NCI-H2227 treated with DMSO at 0.1 percent for 48 hours (cell line): Measurements from ENCODE around the gene CCDC183.

Experiments used
- DNase-seq: peaks from one replicate; lab custom pipeline; 2025; lab: John Stamatoyannopoulos, UW

The CCDC183 gene

DNA sequence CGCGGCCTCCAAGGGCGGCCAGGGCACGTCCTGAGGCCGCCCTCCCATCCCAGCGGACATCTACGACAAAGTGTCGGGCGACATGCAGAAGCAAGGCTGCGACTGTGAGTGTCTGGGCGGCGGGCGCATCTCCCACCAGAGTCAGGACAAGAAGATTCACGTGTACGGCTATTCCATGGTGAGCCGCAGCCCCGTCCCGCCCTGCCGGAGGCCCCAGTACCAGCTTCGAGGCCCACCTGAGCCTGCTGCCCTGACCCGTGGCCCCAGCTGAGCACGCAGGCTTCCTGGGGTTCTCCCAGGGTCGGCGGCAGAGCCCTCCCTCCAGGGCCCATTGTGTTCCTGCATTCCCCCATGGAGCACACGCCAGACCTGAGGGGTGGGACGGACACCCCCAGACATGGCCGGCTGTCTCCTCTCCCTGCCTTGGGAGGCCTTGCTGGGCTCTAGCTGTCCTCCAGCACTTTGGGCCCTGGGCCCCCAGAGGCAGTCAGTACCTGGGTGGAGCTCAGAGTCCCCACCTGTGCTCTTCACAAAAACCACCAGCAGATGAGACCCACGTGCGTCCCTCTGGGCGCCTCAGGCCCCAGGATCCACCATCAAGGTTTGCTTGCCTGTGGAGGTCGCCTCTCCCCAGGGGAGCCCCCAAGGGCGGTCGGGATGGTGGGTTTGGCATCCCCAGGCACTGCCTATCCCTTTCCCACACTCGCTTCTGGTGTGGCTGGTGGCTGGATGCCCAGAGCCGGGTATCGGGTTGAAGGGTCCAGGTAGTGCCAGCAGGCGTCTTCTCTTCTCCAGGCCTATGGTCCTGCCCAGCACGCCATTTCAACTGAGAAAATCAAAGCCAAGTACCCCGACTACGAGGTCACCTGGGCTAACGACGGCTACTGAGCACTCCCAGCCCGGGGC, 54.1 kb downstream of the CCDC183 start:
- no peak for DNase-seq

DNA sequence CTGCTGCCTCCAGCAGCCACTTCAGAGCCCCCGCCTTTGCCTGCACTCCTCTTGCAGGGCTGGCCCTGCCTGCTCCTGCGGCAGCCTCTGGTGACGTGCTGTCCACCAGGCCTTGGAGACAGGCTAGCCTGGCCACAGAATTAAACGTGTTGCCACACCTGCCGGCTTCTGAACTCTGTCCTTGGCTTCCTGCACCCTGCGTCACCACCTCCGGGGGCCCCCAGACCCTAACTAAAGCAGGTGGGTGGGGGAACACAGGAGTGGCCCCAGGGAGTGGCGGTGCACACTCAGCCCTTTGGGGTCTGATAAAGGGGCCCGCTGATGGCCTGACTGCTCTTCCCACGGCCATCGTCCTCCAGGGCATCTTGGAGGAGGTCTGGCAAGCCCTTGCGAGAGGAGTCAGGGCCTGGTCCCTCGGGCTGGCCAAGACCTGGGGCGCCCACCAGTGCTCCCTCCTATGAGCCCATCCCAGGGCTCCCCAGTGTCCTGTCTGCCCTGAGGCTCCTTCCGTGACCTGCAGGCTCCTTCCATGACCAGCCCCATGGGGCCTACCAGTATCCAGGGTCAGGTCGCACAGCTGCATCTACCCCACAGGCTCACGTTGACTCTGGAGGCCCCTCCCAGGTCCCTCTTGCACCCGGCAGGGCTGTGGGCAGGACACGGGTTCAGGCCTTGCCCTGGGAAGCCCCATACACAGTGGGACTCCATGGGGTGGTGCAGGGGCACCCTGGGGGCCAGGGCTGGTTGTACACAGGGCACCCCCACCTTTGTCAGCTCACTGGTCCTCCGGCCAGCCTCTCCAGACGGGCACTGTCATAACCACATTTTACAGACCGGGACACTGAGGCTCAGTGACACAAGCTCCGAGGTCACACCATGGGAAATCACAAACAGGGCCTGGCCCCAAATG, 55.0 kb downstream of the CCDC183 start:
- DNase-seq: no peak

DNA sequence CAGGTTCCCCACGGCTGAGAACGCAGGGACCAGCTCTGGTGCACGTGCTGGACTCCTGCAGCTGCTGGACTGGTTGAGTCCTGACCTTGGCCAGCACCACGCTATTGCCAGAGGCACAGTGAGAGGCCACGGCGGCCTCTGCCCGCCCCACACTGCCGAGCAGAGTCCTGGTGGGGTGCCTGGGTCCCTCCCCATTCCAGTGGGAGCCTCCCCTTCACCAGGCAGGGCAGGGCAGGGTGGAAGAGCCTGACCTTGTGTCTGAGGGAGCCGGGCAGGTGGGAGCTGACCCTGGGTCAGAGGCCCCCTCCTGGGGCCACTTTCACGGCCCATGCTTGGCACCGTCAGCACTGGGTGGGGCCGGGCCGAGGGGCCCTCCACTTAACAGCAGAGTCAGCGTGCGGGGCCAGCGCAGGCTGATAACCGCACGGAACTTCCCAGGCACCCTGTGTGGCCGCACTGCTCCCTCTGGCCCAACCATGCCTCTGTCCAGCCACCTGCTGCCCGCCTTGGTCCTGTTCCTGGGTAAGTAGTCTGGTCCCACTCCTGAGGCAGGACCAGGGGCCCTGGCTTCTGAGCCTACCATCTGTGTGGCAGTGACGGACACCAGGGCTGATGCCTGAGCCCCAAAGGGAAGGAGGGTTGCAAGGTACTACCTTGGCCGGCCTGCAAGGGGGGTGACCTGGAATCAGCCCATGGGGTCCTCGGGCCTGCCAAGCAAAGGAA, 56.0 kb downstream of the CCDC183 start, which contains the start of gene MAMDC4:
Gene MAMDC4 (plus strand): TSS at position 406 of the 723 bp plus-strand sequence. CDS start 71 bp downstream, at position 477.
- no peak for DNase-seq

DNA sequence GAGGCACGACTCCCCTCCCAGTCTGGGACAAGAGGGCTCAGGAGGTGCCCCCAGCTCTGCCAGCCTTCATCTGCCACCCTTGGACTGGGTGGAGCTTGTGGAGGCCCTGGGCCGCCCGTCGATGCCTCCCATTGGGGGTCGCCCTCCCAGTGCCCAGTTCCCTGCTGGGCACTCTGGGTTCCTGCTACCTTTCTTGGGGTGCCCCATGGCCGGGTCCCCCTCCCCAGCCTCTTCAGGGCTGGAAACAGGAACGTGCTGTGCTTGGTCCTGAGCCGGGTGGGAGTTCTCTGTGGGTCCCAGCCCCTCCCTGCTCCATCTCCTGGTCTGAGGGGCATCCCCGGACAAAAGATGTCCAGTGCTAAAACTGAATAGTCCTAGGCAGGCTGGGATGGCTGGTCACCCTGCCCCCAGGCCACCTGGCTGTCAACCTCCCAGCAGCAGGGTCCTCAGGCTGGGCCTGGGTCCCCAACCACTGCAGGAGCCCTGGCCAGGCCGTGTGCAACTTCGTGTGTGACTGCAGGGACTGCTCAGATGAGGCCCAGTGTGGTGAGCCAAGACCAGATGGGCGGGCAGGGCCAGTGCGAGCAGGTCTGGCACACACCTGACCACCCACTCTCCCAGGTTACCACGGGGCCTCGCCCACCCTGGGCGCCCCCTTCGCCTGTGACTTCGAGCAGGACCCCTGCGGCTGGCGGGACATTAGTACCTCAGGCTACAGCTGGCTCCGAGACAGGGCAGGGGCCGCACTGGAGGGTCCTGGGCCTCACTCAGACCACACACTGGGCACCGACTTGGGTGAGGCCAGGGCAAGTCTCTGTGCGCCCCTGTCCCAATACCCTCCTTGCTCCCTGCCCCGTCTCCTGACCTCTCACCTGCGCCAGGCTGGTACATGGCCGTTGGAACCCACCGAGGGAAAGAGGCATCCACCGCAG, 56.8 kb downstream of the CCDC183 start:
- no peak for DNase-seq

DNA sequence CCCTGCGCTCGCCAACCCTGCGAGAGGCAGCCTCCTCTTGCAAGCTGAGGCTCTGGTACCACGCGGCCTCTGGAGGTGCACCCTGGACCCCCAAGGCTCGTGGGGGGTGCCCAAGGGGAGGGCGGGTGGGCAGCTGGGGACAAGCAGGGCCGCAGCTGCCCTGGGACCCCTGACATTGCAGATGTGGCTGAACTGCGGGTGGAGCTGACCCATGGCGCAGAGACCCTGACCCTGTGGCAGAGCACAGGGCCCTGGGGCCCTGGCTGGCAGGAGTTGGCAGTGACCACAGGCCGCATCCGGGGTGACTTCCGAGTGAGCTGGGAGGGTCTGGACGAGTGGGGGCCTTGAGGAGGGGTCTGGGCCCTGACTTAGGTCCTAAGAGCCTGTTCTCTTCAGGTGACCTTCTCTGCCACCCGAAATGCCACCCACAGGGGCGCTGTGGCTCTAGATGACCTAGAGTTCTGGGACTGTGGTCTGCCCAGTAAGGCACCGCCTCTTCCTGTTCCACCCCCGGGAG, 57.5 kb downstream of the CCDC183 start:
- no peak for DNase-seq

DNA sequence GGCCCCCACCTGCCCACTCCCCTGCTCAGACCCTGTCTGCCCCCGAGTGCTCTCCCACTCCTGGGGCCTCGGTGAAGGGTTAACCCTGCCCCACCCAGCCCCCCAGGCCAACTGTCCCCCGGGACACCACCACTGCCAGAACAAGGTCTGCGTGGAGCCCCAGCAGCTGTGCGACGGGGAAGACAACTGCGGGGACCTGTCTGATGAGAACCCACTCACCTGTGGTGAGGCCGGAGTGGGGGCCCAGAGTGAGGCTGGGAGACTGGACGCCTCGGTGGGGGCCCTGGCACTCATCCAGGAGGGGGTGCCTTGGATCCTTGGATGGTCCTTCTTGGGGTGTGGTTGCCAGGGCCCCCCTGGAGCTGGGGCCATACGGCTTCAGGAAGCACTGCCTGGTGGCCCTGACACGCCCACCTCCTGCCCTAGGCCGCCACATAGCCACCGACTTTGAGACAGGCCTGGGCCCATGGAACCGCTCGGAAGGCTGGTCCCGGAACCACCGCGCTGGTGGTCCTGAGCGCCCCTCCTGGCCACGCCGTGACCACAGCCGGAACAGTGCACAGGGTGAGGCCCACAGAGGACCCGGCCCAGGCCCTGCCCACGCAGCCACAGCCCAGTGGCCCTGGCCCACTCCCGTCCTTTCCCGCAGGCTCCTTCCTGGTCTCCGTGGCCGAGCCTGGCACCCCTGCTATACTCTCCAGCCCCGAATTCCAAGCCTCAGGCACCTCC, 58.1 kb downstream of the CCDC183 start:
- DNase-seq: no peak

DNA sequence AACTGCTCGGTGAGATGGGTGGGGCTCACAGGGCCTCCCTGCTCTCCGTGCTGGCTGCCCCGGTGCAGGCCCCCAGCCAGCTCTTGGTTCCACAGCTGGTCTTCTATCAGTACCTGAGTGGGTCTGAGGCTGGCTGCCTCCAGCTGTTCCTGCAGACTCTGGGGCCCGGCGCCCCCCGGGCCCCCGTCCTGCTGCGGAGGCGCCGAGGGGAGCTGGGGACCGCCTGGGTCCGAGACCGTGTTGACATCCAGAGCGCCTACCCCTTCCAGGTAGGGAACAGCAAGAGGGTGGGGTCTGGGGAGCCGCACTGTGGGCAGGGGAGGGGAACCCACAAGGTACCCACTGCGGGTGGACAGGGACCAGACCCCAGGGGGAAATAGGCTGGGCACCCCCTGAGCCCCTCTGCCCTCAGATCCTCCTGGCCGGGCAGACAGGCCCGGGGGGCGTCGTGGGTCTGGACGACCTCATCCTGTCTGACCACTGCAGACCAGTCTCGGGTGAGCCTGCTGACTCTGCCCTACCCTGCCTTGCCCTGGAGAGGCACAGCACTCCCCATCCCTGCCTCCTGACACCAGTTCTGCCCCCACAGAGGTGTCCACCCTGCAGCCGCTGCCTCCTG, 58.8 kb downstream of the CCDC183 start:
- no peak for DNase-seq

DNA sequence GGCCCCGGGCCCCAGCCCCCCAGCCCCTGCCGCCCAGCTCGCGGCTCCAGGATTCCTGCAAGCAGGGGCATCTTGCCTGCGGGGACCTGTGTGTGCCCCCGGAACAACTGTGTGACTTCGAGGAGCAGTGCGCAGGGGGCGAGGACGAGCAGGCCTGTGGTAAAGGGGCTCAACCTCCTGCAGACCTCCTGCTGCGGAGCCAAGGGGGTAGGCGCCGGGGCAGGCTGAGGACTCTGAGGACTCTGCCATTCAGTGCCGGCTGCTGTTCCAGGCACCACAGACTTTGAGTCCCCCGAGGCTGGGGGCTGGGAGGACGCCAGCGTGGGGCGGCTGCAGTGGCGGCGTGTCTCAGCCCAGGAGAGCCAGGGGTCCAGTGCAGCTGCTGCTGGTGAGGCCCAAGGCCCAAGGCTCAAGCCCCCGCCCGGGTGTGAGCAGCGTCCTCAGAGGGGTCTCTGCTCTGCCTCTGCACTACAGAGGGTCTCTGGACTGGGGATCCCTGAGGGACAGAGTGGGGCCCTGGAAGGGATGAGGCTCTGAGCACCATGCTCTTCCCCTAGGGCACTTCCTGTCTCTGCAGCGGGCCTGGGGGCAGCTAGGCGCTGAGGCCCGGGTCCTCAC, 59.4 kb downstream of the CCDC183 start:
- no peak for DNase-seq

DNA sequence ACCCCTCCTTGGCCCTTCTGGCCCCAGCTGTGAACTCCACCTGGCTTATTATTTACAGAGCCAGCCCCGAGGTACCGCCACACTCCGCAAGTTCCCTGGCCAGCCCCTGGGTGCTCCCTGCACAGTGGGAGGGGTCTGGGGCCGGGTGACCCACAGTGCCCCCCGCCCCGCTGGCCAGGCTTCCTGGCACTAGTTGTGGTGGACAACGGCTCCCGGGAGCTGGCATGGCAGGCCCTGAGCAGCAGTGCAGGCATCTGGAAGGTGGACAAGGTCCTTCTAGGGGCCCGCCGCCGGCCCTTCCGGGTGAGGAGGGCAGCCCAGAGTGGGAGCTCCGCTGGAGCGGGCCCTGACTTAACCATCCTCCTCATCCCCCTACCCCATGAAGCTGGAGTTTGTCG, 59.9 kb downstream of the CCDC183 start:
- no peak for DNase-seq

DNA sequence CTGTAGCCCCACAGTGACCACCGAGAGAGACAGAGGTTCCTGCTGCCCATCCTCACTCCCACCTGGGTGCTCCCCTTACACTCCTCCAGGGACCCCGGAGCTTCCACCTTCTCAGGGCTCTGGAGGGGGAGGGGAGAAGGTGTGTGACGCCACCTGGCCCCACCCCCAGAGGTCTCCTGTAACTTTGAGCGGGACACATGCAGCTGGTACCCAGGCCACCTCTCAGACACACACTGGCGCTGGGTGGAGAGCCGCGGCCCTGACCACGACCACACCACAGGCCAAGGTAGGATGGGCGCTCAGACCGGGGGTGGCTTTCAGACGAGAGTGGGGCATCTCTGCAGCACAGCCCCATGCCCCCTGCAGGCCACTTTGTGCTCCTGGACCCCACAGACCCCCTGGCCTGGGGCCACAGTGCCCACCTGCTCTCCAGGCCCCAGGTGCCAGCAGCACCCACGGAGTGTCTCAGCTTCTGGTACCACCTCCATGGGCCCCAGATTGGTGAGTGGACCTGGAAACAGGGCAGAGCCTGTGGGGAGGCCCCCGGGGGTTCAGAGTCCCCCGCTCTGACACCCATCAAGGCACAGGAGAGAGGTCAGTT, 60.5 kb downstream of the CCDC183 start:
- DNase-seq: no peak

DNA sequence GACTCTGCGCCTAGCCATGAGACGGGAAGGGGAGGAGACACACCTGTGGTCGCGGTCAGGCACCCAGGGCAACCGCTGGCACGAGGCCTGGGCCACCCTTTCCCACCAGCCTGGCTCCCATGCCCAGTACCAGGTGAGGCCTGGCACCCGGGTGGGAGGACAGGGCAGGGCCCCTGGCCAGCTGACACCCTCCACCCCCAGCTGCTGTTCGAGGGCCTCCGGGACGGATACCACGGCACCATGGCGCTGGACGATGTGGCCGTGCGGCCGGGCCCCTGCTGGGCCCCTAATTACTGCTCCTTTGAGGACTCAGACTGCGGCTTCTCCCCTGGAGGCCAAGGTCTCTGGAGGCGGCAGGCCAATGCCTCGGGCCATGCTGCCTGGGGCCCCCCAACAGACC, 61.0 kb downstream of the CCDC183 start:
- DNase-seq: no peak
